MM.1S (cell line): ENCODE data around the gene TRPV2.

Experiments used
- CTCF ChIP-seq: fragments of 300-600 bp; sonication (generic); IDR thresholded peaks from 2 replicates; pipeline ENCODE4 v1.5.1; 2016; ENCODE audit warnings: antibody characterized with exemption, low read length, mixed read lengths
- EZH2 ChIP-seq: fragments of 300-600 bp; sonication (generic); optimal IDR thresholded peaks from 2 replicates; pipeline ENCODE3; 2017; ENCODE audit warnings: low read depth, mild to moderate bottlenecking, antibody characterized with exemption, low read length, mixed read lengths
- EZH2phosphoT487 ChIP-seq: fragments of 300-600 bp; sonication (generic); IDR thresholded peaks from 2 replicates; pipeline ENCODE4 v1.6.1; 2018; ENCODE audit warnings: antibody characterized with exemption, low read length

DNA sequence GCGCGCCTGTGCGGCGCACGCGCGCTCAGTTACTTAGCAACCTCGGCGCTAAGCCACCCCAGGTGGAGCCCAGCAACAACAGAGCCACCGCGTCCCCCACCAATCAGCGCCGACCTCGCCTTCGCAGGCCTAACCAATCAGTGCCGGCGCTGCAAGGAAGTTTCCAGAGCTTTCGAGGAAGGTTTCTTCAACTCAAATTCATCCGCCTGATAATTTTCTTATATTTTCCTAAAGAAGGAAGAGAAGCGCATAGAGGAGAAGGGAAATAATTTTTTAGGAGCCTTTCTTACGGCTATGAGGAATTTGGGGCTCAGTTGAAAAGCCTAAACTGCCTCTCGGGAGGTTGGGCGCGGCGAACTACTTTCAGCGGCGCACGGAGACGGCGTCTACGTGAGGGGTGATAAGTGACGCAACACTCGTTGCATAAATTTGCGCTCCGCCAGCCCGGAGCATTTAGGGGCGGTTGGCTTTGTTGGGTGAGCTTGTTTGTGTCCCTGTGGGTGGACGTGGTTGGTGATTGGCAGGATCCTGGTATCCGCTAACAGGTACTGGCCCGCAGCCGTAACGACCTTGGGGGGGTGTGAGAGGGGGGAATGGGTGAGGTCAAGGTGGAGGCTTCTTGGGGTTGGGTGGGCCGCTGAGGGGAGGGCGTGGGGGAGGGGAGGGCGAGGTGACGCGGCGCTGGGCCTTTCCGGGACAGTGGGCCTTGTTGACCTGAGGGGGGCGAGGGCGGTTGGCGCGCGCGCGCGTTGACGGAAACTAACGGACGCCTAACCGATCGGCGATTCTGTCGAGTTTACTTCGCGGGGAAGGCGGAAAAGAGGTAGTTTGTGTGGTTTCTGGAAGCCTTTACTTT lies 34.5 kb upstream of the TRPV2 start, which contains the start of gene UBB:
- TF ChIP-seq EZH2 (no peak), CTCF (no peak), EZH2phosphoT487 (no peak)
